K562 treated with DMSO at 1 percent for 12 hours (cell line): Measurements from ENCODE around the gene CD24. TPM values are rescaled to one million over a fixed set of nuclear protein-coding genes. Genes with fewer than 3 reads are reported as not detected.

Source experiments
- total RNA-seq: library from RNA; unstranded; fragments of 300-600 nt; gene quantifications from 2 replicates; pipeline ENCODE4 v1.2.3, GENCODE V29; 2022; ENCODE audit not compliant: insufficient read depth

CD24 gene, protein sequence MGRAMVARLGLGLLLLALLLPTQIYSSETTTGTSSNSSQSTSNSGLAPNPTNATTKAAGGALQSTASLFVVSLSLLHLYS
- 41.3 and 113 TPM in 2 replicates for total RNA-seq

DNA sequence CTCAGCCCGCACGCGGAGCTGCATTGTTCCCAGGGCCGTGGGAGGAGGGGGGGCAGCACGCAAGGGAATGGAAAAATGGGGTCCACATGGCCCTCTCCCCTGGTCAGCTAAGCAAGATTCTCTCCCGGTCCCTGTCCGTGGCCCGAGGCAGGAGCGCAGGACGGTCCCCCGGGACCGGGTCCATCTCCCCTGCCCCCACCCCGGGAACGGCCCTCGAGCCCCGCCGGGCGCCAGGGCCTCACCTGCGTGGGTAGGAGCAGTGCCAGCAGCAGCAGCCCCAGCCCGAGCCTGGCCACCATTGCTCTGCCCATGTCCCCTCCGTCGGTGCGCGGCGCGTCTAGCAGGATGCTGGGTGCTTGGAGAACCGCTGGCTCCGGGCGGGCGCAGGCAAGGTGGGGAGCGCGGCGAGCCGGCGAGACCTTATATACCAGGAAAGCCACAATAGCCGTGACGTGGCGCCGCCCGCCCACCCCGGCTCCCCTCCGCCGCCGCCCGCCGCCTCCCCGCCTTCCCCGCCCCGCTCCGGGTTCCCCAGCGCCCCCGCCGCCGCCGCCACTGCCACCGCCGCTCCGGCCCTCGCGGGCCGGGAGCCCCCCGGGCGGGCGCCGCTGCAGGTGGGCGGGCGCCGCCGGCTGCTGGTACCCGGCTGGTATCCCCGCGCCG is at the start of gene CD24:
Gene CD24, minus strand, starts transcription at position 394 of the 663 bp plus-strand sequence. Its CDS starts 83 bp downstream, at position 311.

Other genes with a start within 250 kb of the CD24 start
- 15.2 and 18.1 TPM in 2 replicates for gene MTRES1, start 53.5 kb upstream of the CD24 start, total RNA-seq
- 0.67 and 1.5 TPM in 2 replicates for gene BEND3, start 140.8 kb upstream of the CD24 start, total RNA-seq